Fibroblast of peridontal ligament (primary cell): Measurements from ENCODE around the gene TMEM167A.

Source experiments
- DNase-seq: peaks from one replicate; pipeline ENCODE4 v3.0.0-alpha.2; 2010; ENCODE audit errors: extremely low read depth

TMEM167A gene

GRCh38 chr5:83035373-83036100 lies 41.7 kb downstream of the TMEM167A start:
- DNase-seq = peak; percentile 47

GRCh38 chr5:83034528-83035207 lies 42.5 kb downstream of the TMEM167A start:
- DNase-seq = no peak

GRCh38 chr5:83034036-83034435 lies 43.2 kb downstream of the TMEM167A start:
- no peak for DNase-seq

- DNase-seq = peak; percentile 81
Observed at GRCh38 chr5:83031381-83031780, 45.8 kb downstream of the TMEM167A start.

GRCh38 chr5:83029912-83030311 lies 47.3 kb downstream of the TMEM167A start:
- DNase-seq = peak; percentile 70

GRCh38 chr5:83026930-83027687 lies 50.1 kb downstream of the TMEM167A start:
- peak; percentile 22 for DNase-seq

- no peak for DNase-seq
Observed at GRCh38 chr5:83026516-83026915, 50.7 kb downstream of the TMEM167A start.

GRCh38 chr5:83025690-83026478 lies 51.3 kb downstream of the TMEM167A start:
- DNase-seq = no peak

GRCh38 chr5:83022334-83022733 lies 54.9 kb downstream of the TMEM167A start:
- DNase-seq = no peak

GRCh38 chr5:83015676-83016075 lies 61.5 kb downstream of the TMEM167A start:
- DNase-seq = no peak

- DNase-seq = no peak
Observed at GRCh38 chr5:83011985-83012384, 65.2 kb downstream of the TMEM167A start.

- no peak for DNase-seq
Observed at GRCh38 chr5:83009408-83009807, 67.8 kb downstream of the TMEM167A start.

GRCh38 chr5:83007755-83008154 lies 69.4 kb downstream of the TMEM167A start:
- no peak for DNase-seq

- DNase-seq = no peak
Observed at GRCh38 chr5:83006683-83007283, 70.4 kb downstream of the TMEM167A start.

- DNase-seq = peak; percentile 13
Observed at GRCh38 chr5:83003791-83004190, 73.4 kb downstream of the TMEM167A start.
